ENCODE data around the gene SMC1B.

DNA sequence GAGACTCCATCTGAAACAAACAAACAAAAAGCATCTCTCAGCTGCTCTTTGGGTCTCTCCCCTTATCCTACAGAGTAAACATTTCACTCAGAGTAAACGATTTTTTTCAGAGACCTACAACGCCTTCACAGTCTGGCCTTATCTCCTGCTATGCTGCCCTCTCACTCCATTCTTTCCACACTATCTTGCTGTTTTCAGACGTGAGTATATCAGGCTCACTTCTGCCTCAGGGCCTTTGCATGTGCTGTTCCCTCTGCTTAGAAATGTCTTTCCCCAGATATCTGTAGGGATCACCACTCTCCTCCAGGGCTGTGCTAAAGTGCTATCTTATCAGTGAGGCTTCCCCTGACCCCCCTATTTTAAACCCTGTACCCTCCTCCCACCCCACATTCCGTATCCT lies 6.6 kb upstream of the SMC1B start:
- TF ChIP-seq CTCF (IDR thresholded peaks at IDR 0.05): no peak
- TF ChIP-seq POLR2A (IDR thresholded peaks at IDR 0.05): no peak
